ENCODE data around the gene EBF3.

Gene EBF3

DNA sequence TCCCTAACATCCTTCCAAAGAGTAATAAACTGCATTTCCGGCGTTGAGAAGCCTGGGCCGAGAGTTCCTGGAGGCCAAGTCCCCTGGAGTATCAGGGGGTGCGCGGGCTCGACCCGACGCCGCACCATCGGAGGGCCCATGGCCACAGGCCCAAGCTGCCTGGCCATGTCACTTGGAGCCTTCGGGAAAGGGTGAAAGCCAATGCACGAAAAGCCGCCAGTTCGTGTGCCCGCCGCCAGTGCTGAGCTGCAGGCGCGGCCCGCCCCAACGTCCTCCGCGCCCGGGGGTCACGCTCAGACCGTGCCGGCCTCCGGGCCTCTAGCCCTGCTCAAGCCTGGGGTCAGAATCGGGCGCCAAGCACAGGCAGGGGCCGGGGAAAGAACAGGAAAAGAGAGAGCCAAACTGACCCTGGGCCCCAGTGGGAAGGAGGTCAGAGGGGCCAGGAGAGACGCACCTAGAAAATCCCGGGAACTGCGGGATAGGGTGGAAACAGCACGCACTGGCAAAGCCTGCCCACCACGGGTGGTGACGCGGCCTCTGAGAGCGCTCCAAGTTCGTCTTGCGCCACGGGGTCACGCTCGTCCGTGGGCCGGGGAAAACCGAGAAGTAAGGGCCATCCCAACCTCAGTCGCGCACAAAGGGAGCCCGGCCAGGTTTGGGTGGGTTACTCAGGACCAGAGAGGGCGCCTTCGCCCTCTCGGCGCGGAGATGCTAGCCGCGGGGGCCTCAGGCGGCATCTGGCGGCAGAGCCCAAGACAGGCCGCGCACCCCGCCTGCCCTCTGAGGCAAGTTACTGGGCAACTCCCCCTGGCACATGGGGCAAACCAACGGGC is 4.2 kb upstream of the EBF3 start:
- TF ChIP-seq, protein P1, sequence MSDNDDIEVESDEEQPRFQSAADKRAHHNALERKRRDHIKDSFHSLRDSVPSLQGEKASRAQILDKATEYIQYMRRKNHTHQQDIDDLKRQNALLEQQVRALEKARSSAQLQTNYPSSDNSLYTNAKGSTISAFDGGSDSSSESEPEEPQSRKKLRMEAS (IDR thresholded peaks at IDR 0.05) = no peak
- TF ChIP-seq TCF12 (IDR thresholded peaks at IDR 0.05; ENCODE audit: low read depth) (no peak), NFIC (IDR thresholded peaks at IDR 0.05) (no peak), FOXM1 (IDR thresholded peaks at IDR 0.05; ENCODE audit: borderline replicate concordance, low read depth) (no peak), CREB1 (IDR thresholded peaks at IDR 0.05; ENCODE audit: low read depth) (no peak), TAF1 (IDR thresholded peaks at IDR 0.05; ENCODE audit: low read depth) (no peak), ZBTB7A (IDR thresholded peaks at IDR 0.05; ENCODE audit: low read depth) (no peak), CEBPB (IDR thresholded peaks at IDR 0.05) (no peak), REST (IDR thresholded peaks at IDR 0.05; ENCODE audit: low read depth) (no peak), RAD21 (IDR thresholded peaks at IDR 0.05; ENCODE audit: low read depth) (no peak), YY1 (IDR thresholded peaks at IDR 0.05; ENCODE audit: low read depth) (no peak)

DNA sequence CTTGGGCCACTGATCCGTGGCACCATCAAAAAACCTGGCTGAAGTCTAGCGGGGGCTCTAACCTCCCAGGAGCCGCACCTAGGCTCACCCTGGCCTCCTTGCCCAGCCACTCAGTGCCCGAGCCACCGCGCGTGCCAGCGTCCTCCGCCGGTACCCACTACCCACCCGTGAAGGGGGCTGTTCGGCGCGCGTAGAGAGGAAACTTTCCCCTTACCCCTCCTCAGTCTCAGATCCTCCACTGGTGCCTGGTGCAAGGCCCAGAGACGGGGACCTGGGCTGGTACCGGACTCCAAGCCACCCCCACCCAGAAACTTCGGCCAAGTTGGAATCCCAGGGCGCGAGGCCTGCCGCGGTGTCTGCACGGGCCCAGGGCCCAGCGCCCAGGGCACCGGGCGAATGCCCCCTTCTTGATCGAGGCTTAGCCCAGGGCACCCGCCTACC is 3.5 kb upstream of the EBF3 start:
- TF ChIP-seq TEAD4 (IDR thresholded peaks at IDR 0.05) (no peak), TAF1 (IDR thresholded peaks at IDR 0.05; ENCODE audit: low read depth) (no peak), NFIC (IDR thresholded peaks at IDR 0.05) (no peak), EP300 (IDR thresholded peaks at IDR 0.05; ENCODE audit: borderline replicate concordance) (no peak), TCF12 (IDR thresholded peaks at IDR 0.05; ENCODE audit: low read depth) (no peak), REST (IDR thresholded peaks at IDR 0.05; ENCODE audit: low read depth) (no peak), CREB1 (IDR thresholded peaks at IDR 0.05; ENCODE audit: low read depth) (no peak), CEBPB (IDR thresholded peaks at IDR 0.05) (no peak), ZBTB7A (IDR thresholded peaks at IDR 0.05; ENCODE audit: low read depth) (no peak), RAD21 (IDR thresholded peaks at IDR 0.05; ENCODE audit: low read depth) (no peak), EGR1 (IDR thresholded peaks at IDR 0.05) (no peak)
- TF ChIP-seq, protein P1 (IDR thresholded peaks at IDR 0.05) = no peak
- TF ChIP-seq, protein P2, sequence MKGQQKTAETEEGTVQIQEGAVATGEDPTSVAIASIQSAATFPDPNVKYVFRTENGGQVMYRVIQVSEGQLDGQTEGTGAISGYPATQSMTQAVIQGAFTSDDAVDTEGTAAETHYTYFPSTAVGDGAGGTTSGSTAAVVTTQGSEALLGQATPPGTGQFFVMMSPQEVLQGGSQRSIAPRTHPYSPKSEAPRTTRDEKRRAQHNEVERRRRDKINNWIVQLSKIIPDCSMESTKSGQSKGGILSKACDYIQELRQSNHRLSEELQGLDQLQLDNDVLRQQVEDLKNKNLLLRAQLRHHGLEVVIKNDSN (IDR thresholded peaks at IDR 0.05) = no peak

GRCh38 chr10:129966889-129967578 is 3.0 kb upstream of the EBF3 start:
- no peak for TF ChIP-seq EP300 (IDR thresholded peaks at IDR 0.05; ENCODE audit: borderline replicate concordance)
- TF ChIP-seq TEAD4 (IDR thresholded peaks at IDR 0.05) = no peak
- TF ChIP-seq REST (IDR thresholded peaks at IDR 0.05; ENCODE audit: low read depth) = no peak
- TF ChIP-seq CREB1 (IDR thresholded peaks at IDR 0.05; ENCODE audit: low read depth) = no peak
- no peak for TF ChIP-seq RAD21 (IDR thresholded peaks at IDR 0.05; ENCODE audit: low read depth)
- no peak for TF ChIP-seq EGR1 (IDR thresholded peaks at IDR 0.05)
- TF ChIP-seq ZBTB7A (IDR thresholded peaks at IDR 0.05; ENCODE audit: low read depth) = no peak
- TF ChIP-seq FOXM1 (IDR thresholded peaks at IDR 0.05; ENCODE audit: borderline replicate concordance, low read depth) = no peak
- TF ChIP-seq CEBPB (IDR thresholded peaks at IDR 0.05) = no peak
- TF ChIP-seq TAF1 (IDR thresholded peaks at IDR 0.05; ENCODE audit: low read depth) = no peak
- no peak for TF ChIP-seq NFIC (IDR thresholded peaks at IDR 0.05)

GRCh38 chr10:129966370-129966888 is 2.4 kb upstream of the EBF3 start:
- TF ChIP-seq NFIC (IDR thresholded peaks at IDR 0.05) = no peak
- TF ChIP-seq YY1 (IDR thresholded peaks at IDR 0.05; ENCODE audit: low read depth) = no peak
- TF ChIP-seq TCF12 (IDR thresholded peaks at IDR 0.05; ENCODE audit: low read depth) = no peak
- no peak for TF ChIP-seq CREB1 (IDR thresholded peaks at IDR 0.05; ENCODE audit: low read depth)
- no peak for TF ChIP-seq ZBTB7A (IDR thresholded peaks at IDR 0.05; ENCODE audit: low read depth)
- TF ChIP-seq EP300 (IDR thresholded peaks at IDR 0.05; ENCODE audit: borderline replicate concordance) = no peak
- no peak for TF ChIP-seq TEAD4 (IDR thresholded peaks at IDR 0.05)
- no peak for TF ChIP-seq RAD21 (IDR thresholded peaks at IDR 0.05; ENCODE audit: low read depth)
- no peak for TF ChIP-seq CEBPB (IDR thresholded peaks at IDR 0.05)
- no peak for TF ChIP-seq EGR1 (IDR thresholded peaks at IDR 0.05)
- TF ChIP-seq TAF1 (IDR thresholded peaks at IDR 0.05; ENCODE audit: low read depth) = no peak
- no peak for TF ChIP-seq FOXM1 (IDR thresholded peaks at IDR 0.05; ENCODE audit: borderline replicate concordance, low read depth)

Data from Ishikawa (cell line).